T-helper 1 cell treated with Interleukin-12 subunit alpha and Interleukin-12 subunit beta and Interleukin-4 antibody, amounts not matched to agents 30 ng/mL and 1 ng/mL, for 36 hours (primary cell): ENCODE results near the gene CD247. TPM values are rescaled to one million over a fixed set of nuclear protein-coding genes. Genes with fewer than 3 reads are reported as not detected.

Source experiments
- intact Hi-C: fragments of 100-400 bp; cut with micrococcal nuclease; formaldehyde crosslinking; loops from one replicate; pipeline ENCODE4 v1.15.1; 2024
- total RNA-seq: library from RNA; stranded (reverse); gene quantifications from 2 replicates; pipeline ENCODE4 v1.2.3, GENCODE V29; 2022

CD247 gene
- total RNA-seq, 1 donor from 2014 or later = 211 TPM

- intact Hi-C loops = loop anchor here (1.0 to 2.0 kb wide), 6 partner anchors 8 to 45 kb away; no protein-coding TSS in a partner anchor
These were observed 26.5 kb downstream of the CD247 start for GRCh38 chr1:167491586-167492461.

GRCh38 chr1:167490765-167491164, 27.6 kb downstream of the CD247 start:
- intact Hi-C loops = no loop called here

GRCh38 chr1:167489571-167490340, 28.6 kb downstream of the CD247 start:
- intact Hi-C loops = no loop called here

GRCh38 chr1:167488786-167489185, 29.5 kb downstream of the CD247 start:
- intact Hi-C loops = no loop called here

- intact Hi-C loops = no loop called here
These were observed 30.7 kb downstream of the CD247 start for GRCh38 chr1:167487614-167488013.

- intact Hi-C loops = no loop called here
These were observed 32.1 kb downstream of the CD247 start for GRCh38 chr1:167486090-167486824.

GRCh38 chr1:167484726-167485502, 33.4 kb downstream of the CD247 start:
- intact Hi-C loops = loop anchor here (1.0 to 5.0 kb wide), 2 partner anchors 7 to 32 kb away; partner anchors contain the start of gene CD247

GRCh38 chr1:167483790-167484189, 34.5 kb downstream of the CD247 start:
- intact Hi-C loops = loop anchor here (1.0 to 5.0 kb wide), 4 partner anchors 9 to 34 kb away; partner anchors contain the start of gene CD247

GRCh38 chr1:167482184-167482583, 36.1 kb downstream of the CD247 start:
- intact Hi-C loops = loop anchor here (2.0 to 5.0 kb wide), 2 partner anchors 27 to 35 kb away; partner anchors contain the start of gene CD247

GRCh38 chr1:167479331-167479979, 38.9 kb downstream of the CD247 start:
- intact Hi-C loops = loop anchor here (2.0 kb wide), 1 partner anchor 13 kb away; no protein-coding TSS in a partner anchor

GRCh38 chr1:167477986-167478385, 40.3 kb downstream of the CD247 start:
- intact Hi-C loops = loop anchor here (2.0 kb wide), 1 partner anchor 15 kb away; no protein-coding TSS in a partner anchor

GRCh38 chr1:167476061-167476460, 42.3 kb downstream of the CD247 start:
- intact Hi-C loops = no loop called here

- intact Hi-C loops = loop anchor here (1.0 kb wide), 2 partner anchors 9 to 18 kb away; no protein-coding TSS in a partner anchor
These were observed 44.1 kb downstream of the CD247 start for GRCh38 chr1:167474191-167474641.

GRCh38 chr1:167473761-167474160, 44.6 kb downstream of the CD247 start:
- intact Hi-C loops = loop anchor here (1.0 kb wide), 2 partner anchors 10 to 17 kb away; no protein-coding TSS in a partner anchor

- intact Hi-C loops = no loop called here
These were observed 45.4 kb downstream of the CD247 start for GRCh38 chr1:167472752-167473521.

- intact Hi-C loops = no loop called here
These were observed 46.8 kb downstream of the CD247 start for GRCh38 chr1:167471568-167471967.

- intact Hi-C loops = no loop called here
These were observed 48.9 kb downstream of the CD247 start for GRCh38 chr1:167469280-167469965.

- intact Hi-C loops = no loop called here
These were observed 50.6 kb downstream of the CD247 start for GRCh38 chr1:167467752-167468151.
